CMK (cell line): ENCODE measurements around the gene STX18.
A peak's percentile ranks its signal among the peaks of the same experiment; 100 is the strongest.
"Not testable (repeated sequence)": the region's sequence is repeated elsewhere in the genome, so short reads cannot be mapped to it uniquely, and the experiment has no call there.

Experiments
- DNase-seq: peaks from one replicate; pipeline ENCODE4 v3.0.0-alpha.2; 2010; ENCODE audit warnings: low read depth

STX18 gene

DNA sequence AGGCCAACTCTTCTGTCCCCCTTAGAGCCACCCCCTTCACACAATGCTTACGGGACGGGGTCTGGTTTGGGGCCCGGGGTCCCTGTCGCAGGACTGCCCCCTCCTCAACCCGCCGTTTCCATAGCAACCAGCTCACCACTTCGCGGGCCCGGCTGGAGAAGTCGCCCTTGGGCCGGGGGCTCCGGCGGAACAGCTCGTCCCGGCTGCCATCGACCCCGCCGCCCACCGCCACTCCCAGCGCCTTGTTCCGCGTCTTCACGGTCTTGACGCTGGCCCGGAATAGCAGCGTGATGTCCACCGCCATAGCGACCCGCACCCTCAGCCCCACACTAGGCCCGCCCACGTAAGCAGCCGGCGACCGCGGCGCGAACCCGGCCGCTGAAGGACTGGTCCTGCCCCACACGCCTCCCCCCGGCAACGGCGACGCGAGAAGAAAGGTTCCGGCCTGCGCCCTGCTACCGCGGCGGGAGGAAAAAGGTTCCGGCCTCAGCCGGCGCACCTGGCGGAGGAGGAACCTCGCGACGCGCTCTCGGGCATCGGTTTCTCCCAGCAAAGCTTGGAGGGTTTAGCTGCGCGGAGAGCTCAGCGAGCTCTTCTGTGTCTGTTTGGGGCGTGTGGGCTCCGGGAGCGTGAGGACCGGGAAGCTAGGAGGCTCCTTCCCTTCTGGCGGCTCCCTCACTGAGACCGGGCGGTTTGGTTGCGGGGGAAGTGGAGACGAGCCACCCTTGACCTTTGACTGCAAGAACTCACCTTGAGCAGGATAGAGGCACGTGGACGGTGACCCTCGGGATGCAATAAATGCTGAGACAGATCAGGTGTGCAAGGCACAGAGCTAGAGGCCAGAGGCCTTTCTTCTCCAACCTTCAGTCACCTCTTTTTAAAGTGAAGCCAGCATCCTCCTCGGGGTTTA lies at the start of gene STX18:
Gene STX18, minus strand, starts transcription at position 388 of the 910 bp plus-strand sequence. Its CDS starts 84 bp downstream, at position 304.
- peak; percentile 73 for DNase-seq

DNA sequence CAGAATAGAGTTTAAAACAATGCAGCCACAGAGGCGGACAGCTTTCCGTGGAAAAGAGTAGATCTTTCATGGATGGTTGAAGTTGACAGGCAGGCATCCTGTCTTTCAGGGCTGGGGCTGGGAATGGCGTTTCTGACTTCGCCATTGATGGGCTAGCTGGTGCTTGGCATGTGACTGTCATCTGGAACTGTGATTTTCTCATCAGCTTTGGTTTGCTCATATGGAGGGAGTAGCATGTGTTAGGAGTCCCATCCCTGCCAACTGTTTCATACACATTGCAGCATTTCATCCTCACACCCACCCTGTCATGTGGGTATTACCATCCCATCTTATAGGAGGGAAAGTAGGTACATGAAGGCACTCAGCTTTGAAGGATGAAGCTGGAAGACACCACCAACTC lies 49.2 kb upstream of the STX18 start:
- no peak for DNase-seq

DNA sequence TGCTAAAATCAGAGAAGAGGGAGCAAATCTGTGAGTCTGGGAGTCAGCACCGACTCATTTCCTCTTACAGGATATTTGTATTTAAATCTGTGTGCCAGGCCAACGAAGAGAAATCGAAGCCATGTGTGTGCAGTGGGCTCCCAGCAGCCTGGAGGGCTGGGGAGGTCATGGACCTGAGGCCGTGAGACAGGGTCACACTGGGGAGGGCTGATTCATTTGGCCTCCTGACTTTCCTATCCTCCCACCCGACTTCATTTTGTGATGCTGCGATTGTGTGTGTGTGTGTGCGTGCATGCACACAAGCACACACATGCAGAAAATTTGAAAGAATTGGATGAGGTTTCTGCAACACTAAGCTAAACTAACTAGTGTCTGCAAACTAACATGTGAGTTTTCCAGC lies 48.7 kb upstream of the STX18 start:
- no peak for DNase-seq

DNA sequence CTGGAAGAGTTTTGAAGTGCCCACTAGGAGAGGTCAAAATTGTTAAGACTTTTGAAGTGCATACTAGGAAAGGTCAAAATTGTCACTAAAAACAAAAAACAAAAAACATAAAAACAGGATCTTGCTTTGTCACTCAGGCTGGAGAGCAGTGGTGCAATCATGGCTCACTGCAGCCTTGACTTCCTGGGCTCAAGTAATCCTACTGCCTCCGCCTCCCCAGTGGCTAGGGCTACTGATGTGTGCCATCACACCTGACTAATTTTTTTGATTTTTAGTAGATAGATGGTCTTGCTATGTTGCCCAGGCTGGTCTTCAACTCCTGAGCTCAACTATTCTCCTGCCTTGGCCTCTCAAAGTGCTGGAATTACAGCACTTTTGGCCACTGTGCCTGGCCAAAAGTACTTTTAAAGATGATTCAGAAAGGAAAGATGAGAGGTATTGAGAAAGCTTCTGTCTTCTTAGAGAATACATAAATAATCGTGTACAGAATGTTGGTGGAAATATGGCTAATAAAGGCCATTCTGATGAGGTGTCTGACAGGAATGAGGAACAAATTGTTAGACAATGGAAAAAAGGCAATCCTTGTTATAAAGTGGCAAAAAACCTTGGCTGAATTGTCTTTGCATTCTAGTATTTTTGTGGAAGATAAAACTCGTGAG lies 43.3 kb upstream of the STX18 start:
- no peak for DNase-seq

DNA sequence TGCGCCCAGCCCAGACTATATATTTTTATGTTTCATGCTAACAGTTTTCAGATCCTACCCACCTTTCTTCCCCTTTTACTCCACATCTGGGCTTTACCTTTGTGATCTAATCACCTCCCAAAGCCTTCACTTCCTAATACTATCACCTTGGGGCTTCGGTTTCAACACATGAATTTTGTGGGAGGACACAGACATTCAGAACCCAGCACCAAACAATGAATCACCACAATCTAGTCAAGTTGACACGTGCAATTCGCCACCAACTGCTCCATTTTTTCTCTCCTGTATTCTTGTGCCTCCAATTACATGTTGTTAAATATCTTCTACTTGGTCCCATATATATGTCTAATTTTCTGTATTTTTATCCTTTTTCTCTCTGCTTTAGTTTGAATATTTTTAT lies 41.8 kb upstream of the STX18 start:
- DNase-seq: no peak

DNA sequence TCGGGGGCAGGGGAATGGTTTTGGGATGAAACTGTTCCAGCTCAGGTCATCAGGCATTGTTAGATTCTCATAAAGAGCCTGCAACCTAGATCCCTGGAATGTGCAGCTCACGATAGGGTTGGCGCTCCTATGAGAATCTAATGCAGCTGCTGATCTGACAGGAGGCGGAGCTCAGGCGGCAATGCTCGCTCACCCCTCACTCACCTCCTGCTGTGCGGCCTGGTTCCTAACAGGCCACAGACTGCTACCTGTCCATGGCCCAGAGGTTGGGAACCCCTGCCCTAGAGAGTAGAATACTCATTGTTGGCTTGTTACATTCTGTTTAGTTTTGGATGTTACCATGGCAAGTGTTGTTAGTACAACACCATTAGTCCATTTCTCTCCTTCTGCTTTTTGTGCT lies 40.8 kb upstream of the STX18 start:
- no peak for DNase-seq

DNA sequence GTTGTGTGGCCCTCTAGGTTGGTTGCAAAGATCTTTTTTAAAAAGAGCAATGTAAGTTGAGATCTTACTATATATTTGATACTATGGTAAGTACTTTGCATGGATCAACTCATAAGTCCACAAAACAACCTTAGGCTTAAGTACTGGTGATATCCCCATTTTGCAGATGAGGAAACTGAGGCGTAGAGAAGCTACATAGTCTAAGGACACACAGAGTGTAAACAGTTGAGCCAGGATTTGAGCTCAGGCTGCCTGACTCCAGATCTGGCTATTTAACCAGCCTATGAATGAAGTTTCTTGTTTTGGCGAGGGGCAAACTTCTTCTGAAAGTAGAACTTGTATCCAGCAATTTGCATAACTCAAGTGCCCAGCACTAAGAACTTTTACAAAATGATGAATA lies 38.6 kb upstream of the STX18 start:
- DNase-seq: no peak

DNA sequence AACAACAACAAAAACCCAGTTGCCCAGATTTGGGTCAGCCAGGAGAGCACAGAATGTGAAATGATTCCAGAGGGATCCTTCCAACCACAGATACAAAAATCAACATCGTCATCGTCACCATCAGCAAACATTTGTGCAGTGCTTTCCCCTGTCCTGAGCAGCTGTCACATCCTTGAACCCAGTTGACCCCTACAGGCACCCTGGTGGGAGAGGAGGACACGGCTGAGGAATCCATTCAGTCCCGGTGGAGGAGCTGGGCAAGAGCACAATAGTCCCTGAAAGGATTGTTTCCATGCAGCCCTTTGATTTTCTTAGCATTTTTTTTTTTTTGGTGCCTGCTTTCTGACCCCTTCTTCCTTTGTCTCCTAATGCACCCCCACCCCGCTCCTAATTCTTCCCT lies 37.1 kb upstream of the STX18 start:
- DNase-seq: no peak

DNA sequence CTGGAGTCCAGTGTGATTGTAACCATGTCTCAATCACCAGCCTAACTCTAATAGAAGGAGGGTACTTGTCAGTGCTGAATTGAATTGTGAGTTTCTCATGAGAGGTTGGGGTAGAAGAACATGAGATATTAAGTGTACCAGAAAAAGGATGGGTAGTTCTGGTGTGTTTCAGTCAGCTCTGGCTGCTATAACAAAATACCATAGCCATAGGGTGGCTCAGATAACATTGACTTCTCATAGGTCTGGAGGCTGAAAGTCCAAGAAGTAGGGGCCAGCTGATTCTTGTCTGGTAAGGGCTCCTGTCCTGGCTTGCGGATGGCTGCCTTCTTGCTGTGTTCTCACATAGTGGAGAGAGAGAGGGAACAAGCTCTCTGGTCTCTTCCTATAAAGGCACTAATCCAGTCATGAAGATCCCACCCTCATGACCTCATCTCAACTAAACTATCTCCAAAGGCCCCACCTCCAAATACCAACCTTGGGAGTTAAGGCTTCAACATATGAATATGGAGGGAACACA lies 35.6 kb upstream of the STX18 start:
- no peak for DNase-seq

DNA sequence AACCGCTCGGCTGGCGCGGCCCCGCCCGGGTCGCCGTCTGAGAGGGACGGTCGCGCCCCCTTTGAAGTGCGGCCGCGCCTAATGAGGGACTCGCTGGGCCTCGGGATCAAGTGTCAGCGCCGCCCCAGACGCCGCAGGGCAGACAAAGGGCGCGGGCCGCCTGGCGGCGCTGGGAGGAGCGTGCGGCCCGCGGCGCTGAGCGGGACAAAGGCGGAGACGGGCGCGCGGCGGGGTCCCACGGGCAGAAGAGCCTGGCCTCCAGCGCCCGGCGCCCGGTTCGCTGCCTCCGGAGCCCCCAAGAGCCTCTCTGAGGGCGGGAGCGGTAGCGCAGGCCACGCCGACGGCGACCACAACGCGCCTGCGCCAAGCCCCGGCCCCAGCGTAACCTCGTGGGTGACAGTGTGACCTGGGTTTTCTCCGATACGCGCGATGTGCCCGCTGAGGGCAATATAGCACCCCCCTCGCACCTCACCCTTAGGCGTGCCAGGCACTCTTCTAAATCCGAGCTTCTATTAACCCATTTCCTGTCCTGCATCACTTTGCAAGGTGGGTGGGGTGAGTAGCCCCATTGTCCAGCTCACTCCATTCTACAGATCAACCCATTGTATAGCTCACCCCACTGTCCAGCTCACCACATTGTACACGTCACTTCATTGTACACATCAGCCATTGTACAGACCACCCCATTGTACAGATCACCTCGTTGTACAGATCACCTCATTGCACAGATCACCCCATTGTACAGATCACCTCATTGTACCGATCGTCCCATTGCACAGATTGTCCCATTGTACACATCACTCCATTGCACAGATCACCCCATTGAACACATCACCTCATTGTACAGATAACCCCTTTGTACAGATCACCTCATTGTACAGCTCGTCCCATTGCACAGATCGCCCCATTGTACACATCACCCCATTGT lies 33.7 kb upstream of the STX18 start:
- DNase-seq: no peak

DNA sequence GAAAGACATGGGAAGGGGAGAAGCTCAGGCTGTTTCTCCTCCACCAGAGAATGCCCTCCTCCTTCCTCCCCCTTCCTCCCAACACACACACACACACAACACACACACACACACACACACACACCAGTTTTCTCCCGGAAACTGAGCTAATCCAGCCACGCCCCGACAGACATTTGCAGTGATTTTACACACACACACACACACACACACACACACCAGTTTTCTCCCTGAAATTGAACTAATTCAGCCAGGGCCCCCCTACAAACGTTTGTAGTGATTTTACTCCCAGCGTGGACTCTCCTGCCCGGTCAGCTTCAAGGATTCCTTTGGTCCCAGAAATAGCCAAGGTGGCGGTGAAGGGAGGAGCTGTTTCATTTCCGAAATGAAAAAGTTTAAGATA lies 32.9 kb upstream of the STX18 start:
- no peak for DNase-seq

DNA sequence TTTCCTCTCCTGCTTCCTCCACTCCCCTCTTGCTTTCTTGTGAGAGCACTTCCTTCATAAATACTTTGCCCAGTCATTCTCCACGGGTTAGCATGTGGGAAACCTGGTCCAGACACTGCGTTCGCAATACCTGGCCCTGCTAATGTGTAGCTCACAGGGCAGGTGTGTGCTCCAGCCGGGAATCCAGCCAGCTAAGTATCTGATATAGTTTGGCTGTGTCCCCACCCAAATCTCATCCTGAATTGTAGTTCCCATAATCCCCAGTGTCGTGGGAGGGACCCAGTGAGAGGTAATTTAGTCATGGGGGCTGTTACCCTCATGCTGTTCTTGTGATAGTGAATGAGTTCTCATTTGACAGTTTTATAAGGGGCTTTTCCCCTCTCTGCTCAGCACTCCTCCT lies 32.2 kb upstream of the STX18 start:
- no peak for DNase-seq

DNA sequence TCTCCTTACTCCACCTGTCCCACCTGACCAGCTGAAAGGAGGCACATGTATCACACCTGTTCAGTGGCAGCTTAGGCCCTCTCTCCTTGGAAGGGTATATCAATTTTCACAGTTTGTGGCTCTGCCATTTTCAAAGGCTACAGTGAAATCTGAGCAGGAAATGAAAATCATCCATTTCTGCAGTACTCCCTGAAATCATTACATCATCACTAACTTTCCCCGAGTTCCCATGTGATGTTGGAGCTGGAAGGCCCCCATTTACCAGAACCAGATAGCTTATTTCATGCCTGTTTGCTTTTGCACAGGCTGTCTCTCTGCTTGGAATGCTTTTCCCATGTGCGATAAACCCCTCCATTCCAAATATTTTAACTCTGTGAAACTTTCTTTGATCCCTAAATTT lies 31.0 kb upstream of the STX18 start:
- DNase-seq: no peak

DNA sequence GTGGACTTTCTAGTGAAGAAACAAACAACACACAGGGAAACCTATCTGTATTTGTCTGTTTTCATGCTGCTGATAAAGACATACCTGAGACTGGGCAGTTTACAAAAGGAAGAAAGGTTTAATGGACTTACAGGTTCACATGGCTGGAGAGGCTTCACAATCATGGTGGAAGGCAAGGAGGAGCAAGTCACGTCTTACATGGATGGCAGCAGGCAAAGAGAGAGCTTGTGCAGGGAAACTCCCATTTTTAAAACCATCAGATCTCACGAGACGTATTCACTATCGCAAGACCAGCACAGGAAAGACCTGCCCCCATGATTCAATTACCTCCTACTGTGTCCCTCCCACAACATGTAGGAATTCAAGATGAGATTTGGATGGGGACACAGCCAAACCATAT lies 28.0 kb upstream of the STX18 start:
- DNase-seq: not testable (repeated sequence)

DNA sequence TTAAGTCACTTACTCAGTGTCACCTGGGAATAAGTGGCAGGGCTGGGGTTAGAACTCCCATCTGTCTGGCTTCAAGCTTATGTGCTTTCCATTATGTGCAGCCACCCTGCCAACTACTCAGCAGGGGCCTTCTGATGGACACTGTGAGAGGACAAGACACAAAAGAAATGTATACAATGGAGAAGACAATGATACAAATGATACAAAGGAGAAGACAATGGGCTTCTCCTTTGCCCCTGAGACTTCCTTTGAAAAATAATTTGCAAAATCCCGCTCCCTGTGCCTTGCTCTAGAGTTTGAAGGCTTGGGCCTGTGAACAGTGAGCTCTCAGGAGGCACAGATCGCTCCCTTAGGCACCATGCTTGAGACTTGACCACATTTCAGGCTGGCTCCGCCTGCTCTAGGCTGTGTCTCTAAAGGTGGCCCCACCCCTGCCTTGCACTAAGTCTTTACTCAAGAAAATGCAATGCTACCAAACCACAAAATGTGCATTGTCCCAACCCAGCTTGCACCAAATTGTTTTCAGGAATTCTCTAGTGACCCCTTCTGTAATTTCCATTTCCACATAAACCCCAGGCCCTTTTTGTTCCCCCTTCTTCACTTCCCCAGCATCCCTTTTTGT lies 27.1 kb upstream of the STX18 start:
- no peak for DNase-seq

DNA sequence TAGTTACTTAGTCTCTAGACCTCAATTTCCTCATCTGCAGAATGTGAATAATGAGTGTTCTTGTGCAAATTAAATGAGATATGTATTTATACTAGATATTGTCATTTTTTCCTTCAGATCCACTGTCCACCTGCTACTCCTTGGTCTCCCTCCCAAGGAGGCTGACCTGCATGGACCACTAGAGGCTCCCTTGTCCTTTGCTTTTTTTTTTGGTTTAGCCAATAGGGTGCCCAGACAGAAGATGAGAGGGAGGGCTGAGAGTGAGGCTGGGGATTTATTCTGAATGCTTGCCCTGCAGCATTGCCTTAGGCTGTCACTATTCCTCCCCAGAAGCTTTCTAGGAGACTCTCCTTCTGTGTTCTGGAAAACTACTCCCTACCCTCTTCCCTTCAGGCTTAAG lies 24.5 kb upstream of the STX18 start:
- not testable (repeated sequence) for DNase-seq

DNA sequence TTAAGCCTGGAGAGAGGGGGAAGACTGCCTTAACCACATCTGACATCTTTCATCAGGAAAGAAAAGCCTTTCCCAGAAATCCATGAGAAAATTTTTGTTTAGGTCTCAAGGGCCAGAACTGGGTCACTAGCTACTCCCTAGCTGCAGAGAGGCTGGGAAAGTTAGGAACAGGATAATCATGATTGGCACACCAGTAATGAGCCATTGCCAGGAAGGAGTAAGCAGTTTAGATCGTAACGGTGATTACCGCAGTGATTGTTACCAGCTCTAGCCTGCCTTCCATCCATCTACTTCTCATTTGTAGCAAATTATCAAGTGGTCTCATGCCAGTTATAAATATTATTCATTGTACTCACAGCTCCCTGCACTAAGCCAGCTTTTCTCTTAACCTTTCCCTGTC lies 22.7 kb upstream of the STX18 start:
- no peak for DNase-seq

DNA sequence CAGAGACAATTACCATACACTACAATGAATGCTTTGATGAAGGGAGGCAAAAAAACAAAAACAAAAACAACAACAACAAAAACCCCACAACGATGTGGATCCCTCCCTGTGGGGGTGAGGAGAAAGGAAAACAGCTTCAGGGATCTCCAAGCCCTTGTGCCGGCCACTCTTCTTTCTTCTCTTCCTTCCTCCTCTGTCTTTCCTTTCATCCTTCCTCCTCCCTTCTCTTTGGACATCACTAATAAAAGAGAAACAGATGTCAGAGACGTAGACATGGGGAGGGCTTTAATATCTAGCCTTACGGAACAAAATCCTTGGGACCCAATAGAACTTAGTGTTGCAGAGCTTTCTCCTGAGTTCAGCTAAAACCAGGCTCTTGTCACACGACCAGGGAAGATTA lies 18.8 kb upstream of the STX18 start:
- DNase-seq: no peak

DNA sequence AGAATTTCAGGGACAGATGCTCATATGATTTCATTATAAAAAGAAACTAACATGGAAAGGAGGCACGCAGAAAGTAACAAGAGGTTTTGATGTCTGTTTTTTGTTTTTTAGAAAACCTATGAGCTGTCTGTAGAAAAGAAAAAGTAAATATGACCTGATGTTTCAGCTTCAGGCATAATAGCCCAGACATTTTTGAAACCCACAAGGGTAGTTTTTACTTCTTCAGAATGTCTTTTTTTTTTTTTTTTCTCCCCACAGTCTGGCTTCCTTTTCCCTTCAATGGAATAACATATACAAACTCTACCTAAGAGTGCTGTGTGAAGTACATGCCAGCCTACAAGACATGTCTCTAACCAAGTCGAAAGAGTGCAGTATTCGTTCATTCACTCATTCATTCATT lies 18.3 kb upstream of the STX18 start:
- no peak for DNase-seq

DNA sequence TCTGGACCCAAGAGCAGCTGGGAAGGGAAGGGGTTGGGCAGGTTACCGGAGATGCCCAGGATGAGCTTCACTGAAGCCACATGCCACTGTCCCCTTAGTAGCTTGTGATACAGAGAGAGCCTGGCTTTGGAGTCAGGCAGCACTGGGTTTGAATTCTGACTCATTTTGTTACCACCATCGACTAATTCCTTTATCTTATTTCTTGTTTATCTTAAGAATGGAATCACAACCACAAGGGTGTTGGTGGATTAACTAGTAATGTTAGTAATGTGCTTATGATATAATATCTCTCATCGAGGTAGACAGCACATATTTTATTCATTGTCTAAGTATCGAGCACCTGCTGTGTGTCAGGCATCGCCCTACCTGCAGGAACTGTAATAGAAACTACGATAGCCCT lies 17.7 kb upstream of the STX18 start:
- DNase-seq: no peak

DNA sequence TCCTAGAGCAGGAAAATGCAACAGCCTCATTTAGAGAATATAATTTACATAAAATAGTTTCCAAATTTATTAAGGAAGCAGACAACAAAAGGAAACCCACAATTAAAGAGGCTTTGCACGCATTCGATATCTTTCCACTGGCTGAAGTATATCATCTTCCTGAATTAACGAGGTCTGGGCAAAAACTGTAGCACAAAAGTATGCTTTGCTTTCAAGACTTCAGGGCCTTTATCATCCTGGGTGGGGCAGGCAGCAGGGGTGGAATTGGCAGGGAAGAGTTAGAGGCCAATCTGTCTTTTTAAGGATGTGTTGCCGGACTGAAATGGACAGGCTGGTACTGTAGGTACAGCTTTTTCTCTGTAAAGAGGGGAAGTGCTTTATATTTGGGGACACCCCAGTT lies 17.0 kb upstream of the STX18 start:
- no peak for DNase-seq

DNA sequence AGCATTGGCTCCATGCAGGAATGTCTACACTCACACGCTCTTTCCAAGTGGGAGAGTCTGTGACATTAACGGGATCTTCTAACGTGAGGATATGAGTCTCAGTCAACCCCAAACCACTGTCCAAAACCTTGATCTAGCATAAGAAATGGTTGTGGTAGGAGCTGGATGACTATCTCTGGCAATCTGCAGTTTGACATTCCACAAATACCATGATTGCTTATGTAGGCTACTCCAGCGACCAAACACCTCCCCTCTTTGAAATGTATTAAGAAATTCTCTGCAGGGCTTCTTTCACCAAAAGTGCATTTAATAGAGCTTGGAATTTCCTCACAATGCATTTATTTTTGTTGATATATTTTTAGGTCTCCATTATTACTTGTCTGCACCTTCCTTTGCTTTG lies 14.1 kb upstream of the STX18 start:
- DNase-seq: no peak
